A549 treated with CORT108297 at 1 μM for 4 hours (cell line): ENCODE measurements around the gene MSI2. TPM values are rescaled to one million over a fixed set of nuclear protein-coding genes. Genes with fewer than 3 reads are reported as not detected.

Source experiments
- total RNA-seq: library from RNA; stranded (reverse); fragments of 200-300 nt; extraction: Qiagen RNA extraction; gene quantifications from 5 replicates; pipeline ENCODE4 v1.2.3, GENCODE V29; 2022

Gene MSI2
- 36.1 to 49.3 TPM (median 42.8 TPM) in 5 replicates for total RNA-seq

DNA sequence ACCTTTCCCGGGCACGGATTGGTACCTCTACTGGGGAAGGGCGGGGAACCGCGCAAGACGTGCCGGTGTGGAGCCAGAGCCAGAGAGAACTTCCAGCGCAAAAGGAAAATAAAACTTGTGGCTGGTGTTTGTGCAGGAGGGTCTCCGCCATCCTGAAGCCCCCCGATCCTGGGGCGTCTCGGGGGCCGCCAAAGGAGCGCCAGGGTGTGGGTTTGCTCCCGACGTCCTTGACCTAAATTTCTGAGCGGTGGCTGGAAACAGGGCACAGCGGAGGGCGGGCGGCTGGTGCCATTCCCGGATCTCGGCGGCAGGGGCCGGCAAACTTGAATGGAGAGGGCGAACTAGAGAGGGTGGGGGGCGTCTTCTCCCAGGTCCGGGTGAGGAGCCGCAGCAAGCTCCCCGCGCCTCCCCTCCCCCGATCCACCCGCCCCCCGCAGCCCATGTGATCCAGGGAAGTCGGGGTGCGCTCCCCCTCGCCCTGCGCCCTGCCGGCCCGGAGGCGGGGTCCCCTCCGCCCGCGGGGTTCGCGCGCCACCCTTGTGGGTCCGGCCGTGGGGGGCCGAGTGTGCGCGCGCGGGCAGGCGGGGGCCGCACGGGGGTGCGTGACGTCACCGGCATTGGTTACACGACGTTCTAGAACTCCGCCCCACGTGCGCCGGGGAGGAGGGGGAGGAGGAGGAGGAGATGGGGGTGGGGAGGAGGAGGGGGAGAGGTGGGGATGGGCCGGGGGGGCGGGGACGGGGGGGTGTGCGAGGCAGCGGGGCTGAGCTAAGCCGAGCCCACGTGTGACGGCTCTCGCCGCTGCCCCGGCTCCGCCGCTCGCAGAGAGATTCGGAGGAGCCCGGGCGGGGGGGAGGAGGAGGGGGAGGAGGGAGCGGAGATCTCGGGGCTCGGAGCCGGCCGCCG lies at the start of gene MSI2:
Gene MSI2 (plus strand): TSS at position 748 of the 906 bp plus-strand sequence. CDS start 220 bp downstream, outside the sequence.

Other genes with a start within 250 kb of the MSI2 start
- 46.8 to 60.2 TPM (median 54.6 TPM) in 5 replicates for gene AKAP1, start 171.3 kb upstream of the MSI2 start, total RNA-seq